ENCODE measurements around the gene WDR46.

Gene WDR46

DNA sequence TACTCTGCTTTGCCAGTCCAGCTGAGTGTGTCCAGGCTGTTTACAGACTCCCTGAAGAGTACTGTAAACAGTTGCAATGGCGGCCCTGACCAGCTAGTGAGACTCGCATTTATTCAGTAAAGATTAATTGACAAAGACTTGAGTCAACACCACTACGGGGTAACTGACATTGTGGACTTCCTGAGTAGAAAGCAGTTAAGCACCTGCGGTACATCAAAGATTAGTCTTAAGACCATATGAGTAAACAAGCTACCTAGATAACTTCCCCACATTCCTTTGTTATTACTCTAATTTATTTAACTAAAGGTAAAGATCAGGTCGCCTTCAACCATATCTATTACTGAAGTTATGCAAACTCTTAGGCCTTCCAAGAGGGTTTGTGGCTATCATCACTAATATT is 30.0 kb downstream of the WDR46 start:
- DNase-seq (ENCODE audit: low spot score) = no peak
- TF ChIP-seq, protein P1, sequence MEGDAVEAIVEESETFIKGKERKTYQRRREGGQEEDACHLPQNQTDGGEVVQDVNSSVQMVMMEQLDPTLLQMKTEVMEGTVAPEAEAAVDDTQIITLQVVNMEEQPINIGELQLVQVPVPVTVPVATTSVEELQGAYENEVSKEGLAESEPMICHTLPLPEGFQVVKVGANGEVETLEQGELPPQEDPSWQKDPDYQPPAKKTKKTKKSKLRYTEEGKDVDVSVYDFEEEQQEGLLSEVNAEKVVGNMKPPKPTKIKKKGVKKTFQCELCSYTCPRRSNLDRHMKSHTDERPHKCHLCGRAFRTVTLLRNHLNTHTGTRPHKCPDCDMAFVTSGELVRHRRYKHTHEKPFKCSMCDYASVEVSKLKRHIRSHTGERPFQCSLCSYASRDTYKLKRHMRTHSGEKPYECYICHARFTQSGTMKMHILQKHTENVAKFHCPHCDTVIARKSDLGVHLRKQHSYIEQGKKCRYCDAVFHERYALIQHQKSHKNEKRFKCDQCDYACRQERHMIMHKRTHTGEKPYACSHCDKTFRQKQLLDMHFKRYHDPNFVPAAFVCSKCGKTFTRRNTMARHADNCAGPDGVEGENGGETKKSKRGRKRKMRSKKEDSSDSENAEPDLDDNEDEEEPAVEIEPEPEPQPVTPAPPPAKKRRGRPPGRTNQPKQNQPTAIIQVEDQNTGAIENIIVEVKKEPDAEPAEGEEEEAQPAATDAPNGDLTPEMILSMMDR (IDR thresholded peaks at IDR 0.05; ENCODE audit: extremely low read depth, missing control alignments) = no peak

DNA sequence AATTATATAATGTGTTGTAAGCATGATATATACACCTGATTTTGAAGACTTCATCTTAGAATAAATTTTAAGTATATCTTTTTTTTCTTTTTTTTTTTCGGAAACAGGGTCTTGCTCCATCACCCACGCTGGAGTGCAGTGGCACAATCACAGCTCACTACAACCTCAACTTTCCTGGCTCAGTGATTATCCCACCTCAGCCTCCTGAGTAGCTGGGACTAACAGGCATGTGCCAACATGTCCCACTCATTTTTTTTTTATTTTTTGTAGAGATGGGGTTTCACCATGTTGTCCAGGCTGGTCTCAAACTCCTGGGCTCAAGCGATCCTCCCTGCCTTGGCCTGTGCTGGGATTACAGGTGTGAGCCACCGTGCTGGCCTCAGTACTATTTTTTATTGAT is 34.4 kb downstream of the WDR46 start:
- TF ChIP-seq, protein P1 (IDR thresholded peaks at IDR 0.05; ENCODE audit: extremely low read depth, missing control alignments) = no peak
- no peak for DNase-seq (ENCODE audit: low spot score)

DNA sequence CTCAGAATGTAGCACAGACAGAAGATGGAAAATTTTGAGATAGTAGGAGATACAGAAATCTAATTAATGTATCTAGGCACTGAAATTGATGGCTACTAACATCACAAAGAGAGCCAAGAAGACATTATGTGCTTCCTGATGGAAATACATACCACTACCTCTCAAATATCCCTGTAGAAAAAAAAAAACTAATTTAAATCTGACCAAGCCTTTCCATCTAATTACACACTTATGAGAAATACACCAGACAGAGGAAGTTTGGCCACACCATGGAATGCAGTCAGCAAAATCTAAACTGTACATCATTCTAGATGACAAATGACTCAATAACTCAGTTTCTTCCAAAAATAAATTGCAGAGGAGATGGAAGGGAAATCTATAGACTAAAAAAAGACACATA is 36.3 kb downstream of the WDR46 start:
- DNase-seq (ENCODE audit: low spot score) = no peak
- TF ChIP-seq, protein P1 (IDR thresholded peaks at IDR 0.05; ENCODE audit: extremely low read depth, missing control alignments) = no peak

DNA sequence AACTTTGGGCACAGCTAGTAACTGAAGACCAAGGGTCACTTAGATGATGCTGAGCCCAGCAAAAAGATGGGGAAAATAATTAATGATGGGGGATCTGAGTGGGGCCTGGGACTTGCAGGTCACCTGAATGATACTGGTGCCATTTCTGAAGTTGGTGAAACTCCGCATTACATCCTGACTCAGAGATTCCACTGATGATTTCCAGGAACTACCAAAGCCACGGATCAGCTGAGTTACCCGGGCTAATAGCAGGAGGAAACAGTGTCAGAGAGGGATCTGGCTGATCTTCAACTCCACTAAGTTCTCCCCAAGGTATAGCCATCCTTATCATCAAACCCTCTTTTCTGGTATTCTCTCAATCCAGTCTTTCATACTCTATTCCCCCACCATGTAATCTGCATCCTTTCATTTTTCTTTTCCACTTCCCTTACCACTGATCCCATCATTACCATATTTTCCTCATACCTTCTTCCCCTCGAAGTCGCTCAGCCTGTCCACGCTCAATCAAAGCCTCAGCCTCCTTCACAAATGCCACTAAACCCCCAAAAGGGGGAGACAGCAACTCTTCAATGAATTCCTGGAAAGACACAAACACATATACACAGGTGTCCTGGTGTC is 37.5 kb downstream of the WDR46 start:
- no peak for DNase-seq (ENCODE audit: low spot score)
- TF ChIP-seq, protein P1 (IDR thresholded peaks at IDR 0.05; ENCODE audit: extremely low read depth, missing control alignments) = no peak

DNA sequence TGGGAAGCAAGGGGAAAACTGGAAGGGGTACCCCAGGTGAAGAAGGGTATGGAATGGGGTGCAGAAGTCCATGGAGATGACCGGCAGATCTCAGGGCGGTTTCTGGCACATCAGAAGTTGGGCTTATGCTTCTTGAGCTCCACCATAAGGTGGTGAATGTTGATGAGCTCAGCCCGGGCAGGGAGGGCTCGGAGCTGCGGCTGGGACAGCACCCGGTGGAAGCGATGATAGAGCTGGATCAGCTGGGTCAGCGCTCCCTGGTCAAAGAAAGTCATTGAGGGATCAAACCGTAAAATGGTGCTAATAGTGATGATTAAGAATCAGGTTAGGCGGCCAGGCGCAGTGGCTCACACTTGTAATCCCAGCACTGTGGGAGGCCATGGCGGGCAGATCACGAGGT is 38.3 kb downstream of the WDR46 start:
- DNase-seq (ENCODE audit: low spot score) = no peak
- TF ChIP-seq, protein P1 (IDR thresholded peaks at IDR 0.05; ENCODE audit: extremely low read depth, missing control alignments) = no peak

DNA sequence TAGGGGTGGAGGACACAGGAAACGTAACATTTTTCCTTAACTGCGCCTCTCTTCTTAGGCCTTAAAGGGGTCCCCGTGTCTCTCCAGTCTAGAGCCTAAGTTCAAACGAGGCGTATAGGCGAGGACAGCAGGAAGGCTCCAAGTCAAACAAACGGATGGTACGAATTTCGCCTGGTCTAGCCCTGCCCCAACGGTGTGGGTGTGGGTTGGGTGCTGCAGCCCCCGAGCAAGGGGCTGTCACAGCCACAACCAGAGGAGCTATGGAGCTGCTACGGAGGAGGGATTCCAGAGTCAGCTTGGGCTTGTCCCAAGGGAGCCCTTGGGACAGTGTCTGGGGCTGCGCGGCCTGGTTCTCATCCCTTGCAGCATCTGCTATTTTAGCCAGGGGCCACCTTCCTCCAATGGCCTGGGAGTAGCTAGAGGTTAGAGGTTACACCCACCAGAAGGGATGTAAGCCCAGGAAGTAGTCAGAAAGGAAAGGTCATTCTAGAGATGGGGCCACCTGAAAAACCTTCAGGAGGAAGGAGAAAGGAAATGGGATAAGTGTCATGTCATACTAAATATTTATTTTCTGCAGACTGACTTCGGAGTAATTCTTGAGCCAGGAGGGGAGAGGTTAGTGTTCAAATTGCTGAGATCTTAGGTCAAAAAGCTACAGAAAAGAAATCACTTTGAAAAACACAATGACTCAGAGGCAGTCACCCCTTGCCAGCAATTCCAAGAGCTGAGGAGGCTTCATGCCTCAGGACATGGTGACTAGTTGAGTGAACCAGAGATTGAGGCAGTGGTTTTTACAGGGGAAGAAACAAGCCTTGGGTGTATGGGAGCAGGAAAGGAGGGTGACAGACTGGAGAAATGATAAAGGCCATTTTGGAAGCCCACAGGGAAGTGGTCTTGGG is 39.1 kb downstream of the WDR46 start:
- DNase-seq (ENCODE audit: low spot score) = peak; percentile 1
- TF ChIP-seq, protein P1 (IDR thresholded peaks at IDR 0.05; ENCODE audit: extremely low read depth, missing control alignments) = no peak
